ENCODE data around the gene PPP2R2D.
A peak's percentile ranks its signal among the peaks of the same experiment; 100 is the strongest.

The PPP2R2D gene

GRCh38 chr10:131900350-131901152, at the start of gene PPP2R2D:
Gene PPP2R2D, plus strand, starts transcription at chr10:131901008. Its CDS starts 141 bp downstream, at chr10:131901149.
- no peaks in the 10 kb centered on the region for H3K27me3 ChIP-seq (replicated peaks)
- TF ChIP-seq CTCF (IDR thresholded peaks at IDR 0.05; ENCODE audit: low read depth, low read length, missing control alignments): no peak
- H3K36me3 ChIP-seq (replicated peaks): no peaks in the 10 kb centered on the region
- H3K4me3 ChIP-seq (ENCODE audit: low read depth, low read length): peak within 1 kb of the TSS; percentile 78
- DNase-seq: peak; percentile 81
- peak within 1 kb of the TSS; percentile 67 for H3K27ac ChIP-seq
- in situ Hi-C loops (cut with HindIII; ENCODE audit: low pct_ligation_motif_present, low sequenced_read_pairs): no loop called here

GRCh38 chr10:131851346-131851745, 49.5 kb upstream of the PPP2R2D start:
- TF ChIP-seq CTCF (IDR thresholded peaks at IDR 0.05; ENCODE audit: low read depth, low read length, missing control alignments): no peak
- Histone ChIP-seq H3K27me3 (replicated peaks) (no peaks in the 10 kb centered on the region), H3K4me3 (ENCODE audit: low read depth, low read length) (no peak overlapping the region), H3K27ac (no peak overlapping the region), H3K36me3 (replicated peaks) (no peaks in the 10 kb centered on the region)
- no peak for DNase-seq
- in situ Hi-C loops (cut with HindIII; ENCODE audit: low pct_ligation_motif_present, low sequenced_read_pairs): no loop called here

- in situ Hi-C loops (cut with HindIII; ENCODE audit: low pct_ligation_motif_present, low sequenced_read_pairs): no loop called here
- H3K36me3 ChIP-seq (replicated peaks): no peaks in the 10 kb centered on the region
- H3K4me3 ChIP-seq (ENCODE audit: low read depth, low read length): no peak overlapping the region
- no peak for TF ChIP-seq CTCF (IDR thresholded peaks at IDR 0.05; ENCODE audit: low read depth, low read length, missing control alignments)
- no peaks in the 10 kb centered on the region for H3K27me3 ChIP-seq (replicated peaks)
- H3K27ac ChIP-seq: no peak overlapping the region
- DNase-seq: no peak
Observed at GRCh38 chr10:131852176-131852822, 48.5 kb upstream of the PPP2R2D start.

- DNase-seq: no peak
- H3K27me3 ChIP-seq (replicated peaks): no peaks in the 10 kb centered on the region
- TF ChIP-seq CTCF (IDR thresholded peaks at IDR 0.05; ENCODE audit: low read depth, low read length, missing control alignments): no peak
- no peaks in the 10 kb centered on the region for H3K36me3 ChIP-seq (replicated peaks)
- H3K27ac ChIP-seq: no peak overlapping the region
- H3K4me3 ChIP-seq (ENCODE audit: low read depth, low read length): no peak overlapping the region
- in situ Hi-C loops (cut with HindIII; ENCODE audit: low pct_ligation_motif_present, low sequenced_read_pairs): no loop called here
Observed at GRCh38 chr10:131852823-131853609, 47.8 kb upstream of the PPP2R2D start.

- Histone ChIP-seq H3K27me3 (replicated peaks) (no peaks in the 10 kb centered on the region), H3K27ac (no peak overlapping the region), H3K36me3 (replicated peaks) (no peaks in the 10 kb centered on the region), H3K4me3 (ENCODE audit: low read depth, low read length) (no peak overlapping the region)
- TF ChIP-seq CTCF (IDR thresholded peaks at IDR 0.05; ENCODE audit: low read depth, low read length, missing control alignments): no peak
- no peak for DNase-seq
- in situ Hi-C loops (cut with HindIII; ENCODE audit: low pct_ligation_motif_present, low sequenced_read_pairs): no loop called here
Observed at GRCh38 chr10:131853610-131853964, 47.2 kb upstream of the PPP2R2D start.

Measured in brain microvascular endothelial cell (primary cell).